A549 (cell line): ENCODE measurements around the gene TEDC1.

Experiments used
- CHD2 ChIP-seq: fragments of 150-350 bp; IDR thresholded peaks from 2 replicates; pipeline ENCODE4 v1.6.1; 2014; ENCODE audit warnings: low read length; ENCODE audit not compliant: partially characterized antibody
- CTCF ChIP-seq: fragments of >200 bp; sonication (Bioruptor Twin); formaldehyde crosslinking; IDR thresholded peaks from 3 replicates; pipeline ENCODE4 v1.5.1; 2016
- KDM1A ChIP-seq: fragments of 200-600 bp; sonication (generic); IDR thresholded peaks from 2 replicates; pipeline ENCODE4 v1.6.1; 2016; ENCODE audit warnings: low read depth, mild to moderate bottlenecking
- MAFK ChIP-seq: fragments of 450-650 bp; IDR thresholded peaks from 2 replicates; pipeline ENCODE4 v1.6.1; 2014; ENCODE audit not compliant: partially characterized antibody
- MAZ ChIP-seq: fragments of 150-350 bp; IDR thresholded peaks from 2 replicates; pipeline ENCODE4 v1.6.1; 2014; ENCODE audit warnings: antibody characterized with exemption, low read depth, low read length, borderline replicate concordance
- RAD21 ChIP-seq, 2 experiments: fragments of >200 bp in 1 of 2; sonication (Bioruptor Twin) in 1 of 2; formaldehyde crosslinking in 1 of 2; IDR thresholded peaks in 1 of 2; conservative IDR thresholded peaks in 1 of 2; 2 replicates in 1 of 2; 3 replicates in 1 of 2; pipeline ENCODE4 v1.6.1; 2012 to 2018; ENCODE audit warnings: inconsistent platforms in 1 of 2
- RARB ChIP-seq: fragments of 250-450 bp; sonication (Bioruptor Pico); IDR thresholded peaks from 2 replicates; pipeline ENCODE4 v1.8.0; 2021; ENCODE audit warnings: mild to moderate bottlenecking, moderate library complexity
- REST ChIP-seq: fragments of 200-600 bp; sonication (generic); IDR thresholded peaks from 2 replicates; pipeline ENCODE4 v1.6.1; 2016; ENCODE audit warnings: antibody characterized with exemption, mild to moderate bottlenecking, moderate library complexity
- SMC3 ChIP-seq: fragments of >200 bp; sonication (Bioruptor Twin); formaldehyde crosslinking; IDR thresholded peaks from 3 replicates; pipeline ENCODE4 v1.6.1; 2018; ENCODE audit warnings: inconsistent platforms
- ZFP36 ChIP-seq: fragments of 450-650 bp; IDR thresholded peaks from 2 replicates; pipeline ENCODE4 v1.6.1; 2014; ENCODE audit warnings: borderline replicate concordance; ENCODE audit not compliant: partially characterized antibody

DNA sequence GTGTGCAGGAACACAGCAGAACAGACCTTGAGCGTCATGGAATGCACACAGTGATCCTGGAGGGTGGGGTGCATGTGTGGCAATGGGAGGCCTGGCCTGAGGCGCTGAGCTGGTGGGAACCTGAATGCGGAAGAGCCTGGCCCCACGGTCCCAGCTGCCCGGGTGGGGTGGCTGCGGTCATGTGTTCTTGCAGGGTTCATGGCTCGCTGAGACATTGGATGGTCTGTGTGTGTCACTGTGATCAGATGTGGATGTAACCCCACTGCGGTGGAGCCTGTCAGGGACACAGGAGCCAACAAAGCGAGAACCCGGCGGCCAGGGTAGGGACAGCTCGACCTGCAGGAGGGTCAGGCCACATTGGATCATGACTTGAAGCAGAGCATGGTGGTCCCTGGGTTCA is 48.2 kb upstream of the TEDC1 start:
- TF ChIP-seq ZFP36 = no peak
- no peak for TF ChIP-seq CTCF
- TF ChIP-seq RARB = no peak
- TF ChIP-seq CHD2 = no peak
- no peak for TF ChIP-seq KDM1A
- TF ChIP-seq MAZ = no peak
- TF ChIP-seq REST = no peak
- no peak for TF ChIP-seq RAD21 (conservative IDR thresholded peaks at IDR 0.05 in 1 of 2, IDR thresholded peaks at IDR 0.05 in 1 of 2)
- no peak for TF ChIP-seq MAFK
- no peak for TF ChIP-seq SMC3
